GM23338 (cell line): ENCODE measurements around the gene EIF2B5. TPM values are rescaled to one million over a fixed set of nuclear protein-coding genes. Genes with fewer than 3 reads are reported as not detected.

Experiments
- ATAC-seq: fragments of 200-7000 bp; cut with Tn5 transposase; 3 replicates; pipeline ENCODE4 v1.9.1; 2020
- DNase-seq: peaks from one replicate; pipeline ENCODE4 v3.0.0-alpha.2; 2015; ENCODE audit warnings: low spot score
- H2AFZ ChIP-seq: fragments of 200-600 bp; sonication (generic); 2 replicates; pipeline ENCODE4 v1.8.0; 2016; ENCODE audit warnings: antibody characterized with exemption, mild to moderate bottlenecking, moderate library complexity
- H3F3A ChIP-seq: fragments of 200-600 bp; sonication (generic); replicated peaks from 2 replicates; pipeline ENCODE4 v1.8.0; 2017; ENCODE audit warnings: antibody characterized with exemption, mixed run types, low read depth
- H3K27ac ChIP-seq: fragments of 200-600 bp; sonication (generic); 2 replicates; pipeline ENCODE4 v1.6.1; 2016; ENCODE audit warnings: low read depth
- H3K27me3 ChIP-seq: fragments of 200-600 bp; sonication (generic); 2 replicates; pipeline ENCODE4 v1.8.0; 2016; ENCODE audit warnings: mild to moderate bottlenecking, mixed run types, moderate library complexity; ENCODE audit not compliant: insufficient read depth
- H3K36me3 ChIP-seq: fragments of 200-600 bp; sonication (generic); 2 replicates; pipeline ENCODE4 v1.8.0; 2016; ENCODE audit warnings: mild to moderate bottlenecking; ENCODE audit not compliant: insufficient read depth
- H3K4me1 ChIP-seq: fragments of 200-600 bp; sonication (generic); 2 replicates; pipeline ENCODE4 v1.8.0; 2016; ENCODE audit warnings: mild to moderate bottlenecking, moderate library complexity; ENCODE audit not compliant: insufficient read depth
- H3K4me2 ChIP-seq: fragments of 200-600 bp; sonication (generic); 2 replicates; pipeline ENCODE4 v1.7.1; 2017; ENCODE audit warnings: mixed run types
- H3K4me3 ChIP-seq: fragments of 200-600 bp; sonication (generic); 2 replicates; pipeline ENCODE4 v1.6.1; 2016; ENCODE audit warnings: mixed run types
- H3K79me2 ChIP-seq: fragments of 200-600 bp; sonication (generic); replicated peaks from 2 replicates; pipeline ENCODE4 v1.8.0; 2017; ENCODE audit warnings: mild to moderate bottlenecking; ENCODE audit not compliant: insufficient read depth
- H3K9me2 ChIP-seq: fragments of 200-600 bp; sonication (generic); 2 replicates; pipeline ENCODE4 v1.8.0; 2017; ENCODE audit not compliant: insufficient read depth
- H4K20me1 ChIP-seq: fragments of 200-600 bp; sonication (generic); replicated peaks from 2 replicates; pipeline ENCODE4 v1.8.0; 2017; ENCODE audit warnings: mild to moderate bottlenecking; ENCODE audit not compliant: insufficient read depth
- H3K27ac Mint-ChIP-seq: 2 replicates; pipeline ENCODE4 v1.8.0; 2020; ENCODE audit warnings: inconsistent platforms, mild to moderate bottlenecking, moderate library complexity, mixed read lengths
- H3K27me3 Mint-ChIP-seq: 3 replicates; pipeline ENCODE4 v1.8.0; 2022; ENCODE audit warnings: low read depth, mild to moderate bottlenecking, moderate library complexity, mixed read lengths, inconsistent platforms; ENCODE audit not compliant: insufficient read depth, poor library complexity
- H3K36me3 Mint-ChIP-seq: 3 replicates; pipeline ENCODE4 v1.8.0; 2021; ENCODE audit warnings: low read depth, mild to moderate bottlenecking, inconsistent platforms, moderate library complexity, mixed read lengths
- H3K4me1 Mint-ChIP-seq: 3 replicates; pipeline ENCODE4 v1.8.0; 2020; ENCODE audit warnings: mild to moderate bottlenecking, inconsistent platforms, mixed read lengths
- H3K4me3 Mint-ChIP-seq: 3 replicates; pipeline ENCODE4 v1.8.0; 2021; ENCODE audit warnings: moderate library complexity, mild to moderate bottlenecking, inconsistent platforms, mixed read lengths
- H3K9me3 Mint-ChIP-seq: 3 replicates; pipeline ENCODE4 v1.8.0; 2020; ENCODE audit warnings: moderate library complexity, mild to moderate bottlenecking, inconsistent platforms, mixed read lengths
- CREB1 ChIP-seq: fragments of 250-450 bp; sonication (Bioruptor Pico); IDR thresholded peaks from 2 replicates; pipeline ENCODE4 v1.5.0; 2020; ENCODE audit warnings: low read depth, mild to moderate bottlenecking, moderate library complexity
- CTCF ChIP-seq, 2 experiments: fragments of 200-600 bp in 1 of 2; sonication (generic) in 1 of 2; conservative IDR thresholded peaks; 2 replicates each; pipeline versions ENCODE4 v1.5.1 to v1.6.1; 2016 to 2017; ENCODE audit warnings: antibody characterized with exemption in 2 of 2, low read depth in 2 of 2, mild to moderate bottlenecking in 2 of 2, moderate library complexity in 1 of 2
- ETS1 ChIP-seq: IDR thresholded peaks from 2 replicates; pipeline ENCODE4 v1.6.1; 2016; ENCODE audit warnings: antibody characterized with exemption
- EZH2 ChIP-seq: fragments of 200-600 bp; sonication (generic); IDR thresholded peaks from one replicate; pipeline ENCODE4 v1.8.0; 2017; ENCODE audit warnings: antibody characterized with exemption, mild to moderate bottlenecking, low read depth; ENCODE audit not compliant: unreplicated experiment
- EZH2phosphoT487 ChIP-seq: fragments of 200-600 bp; sonication (generic); IDR thresholded peaks from one replicate; pipeline ENCODE4 v1.8.1; 2018; ENCODE audit warnings: antibody characterized with exemption; ENCODE audit not compliant: unreplicated experiment
- JUNB ChIP-seq: IDR thresholded peaks from one replicate; pipeline ENCODE4 v1.6.1; 2016; ENCODE audit warnings: antibody characterized with exemption; ENCODE audit not compliant: unreplicated experiment
- NANOG ChIP-seq: IDR thresholded peaks from 2 replicates; pipeline ENCODE4 v1.6.1; 2016; ENCODE audit warnings: antibody characterized with exemption, borderline replicate concordance
- POLR2AphosphoS5 ChIP-seq: IDR thresholded peaks from 2 replicates; pipeline ENCODE4 v1.6.1; 2016; ENCODE audit warnings: antibody characterized with exemption, low read depth
- REST ChIP-seq: IDR thresholded peaks from one replicate; pipeline ENCODE4 v1.6.1; 2018; ENCODE audit warnings: antibody characterized with exemption; ENCODE audit not compliant: unreplicated experiment
- STAT1 ChIP-seq: IDR thresholded peaks from one replicate; pipeline ENCODE4 v1.6.1; 2016; ENCODE audit warnings: antibody characterized with exemption; ENCODE audit not compliant: unreplicated experiment
- ZNF114 ChIP-seq: fragments of 250-450 bp; sonication (Bioruptor Pico); IDR thresholded peaks from 2 replicates; pipeline ENCODE4 v1.5.0; 2020; ENCODE audit warnings: mild to moderate bottlenecking, moderate library complexity
- ZNF462 ChIP-seq: fragments of 250-450 bp; sonication (Bioruptor Pico); IDR thresholded peaks from 2 replicates; pipeline ENCODE4 v1.5.0; 2020; ENCODE audit warnings: mild to moderate bottlenecking, moderate library complexity
- polyA plus RNA-seq: library from polyadenylated mRNA; unstranded; fragments of >200 nt; fragmentation: Nextera tagmentation; extraction: Ambion mirVana; gene quantifications from 2 replicates; pipeline ENCODE4 v1.2.1, GENCODE V29; 2016
- total RNA-seq: library from RNA; depleted of rRNA; stranded (reverse); fragments of >200 nt; shearing (Covaris generic); gene quantifications from 2 replicates; pipeline ENCODE4 v1.2.3, GENCODE V29; 2014

EIF2B5 gene
- total and polyA plus RNA-seq, 2 experiments from 2014 or later, result 26.4 to 43.3 TPM

DNA sequence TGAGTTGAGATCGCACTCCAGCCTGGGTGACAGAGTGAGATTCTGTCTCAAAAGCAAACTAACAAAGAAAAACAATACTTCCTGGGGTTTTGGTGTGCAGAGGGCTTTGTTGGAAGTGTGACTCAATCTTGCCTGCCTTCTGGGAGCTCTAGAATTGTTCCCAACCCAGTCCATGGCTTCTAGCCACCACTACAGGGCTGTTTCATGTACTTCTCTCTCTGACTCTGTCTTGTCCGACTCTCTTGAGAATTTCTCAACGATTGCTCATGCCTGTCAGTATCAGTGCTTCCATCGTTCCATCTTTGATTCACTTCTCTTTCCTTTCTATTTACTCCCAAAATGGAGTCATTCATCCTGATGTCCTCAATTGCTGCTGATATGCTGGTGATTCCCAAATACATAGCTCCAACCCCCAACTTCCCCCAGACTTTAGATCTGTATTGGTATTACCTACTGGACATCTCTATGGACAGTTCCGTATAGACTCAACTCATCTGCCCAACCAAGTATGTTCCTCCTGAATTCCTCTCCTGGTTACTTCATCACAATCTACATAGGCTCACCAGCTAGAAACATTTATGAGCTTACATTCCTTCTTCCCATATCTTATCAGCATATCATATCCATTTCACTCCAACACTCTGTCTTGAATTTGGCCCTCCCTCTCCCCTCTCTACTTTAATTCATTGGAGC lies 37.7 kb downstream of the EIF2B5 start (continued):
- TF ChIP-seq REST (no peak), ZNF462 (CRISPR knock-in tag) (no peak), EZH2 (no peak), CREB1 (CRISPR knock-in tag) (no peak)

DNA sequence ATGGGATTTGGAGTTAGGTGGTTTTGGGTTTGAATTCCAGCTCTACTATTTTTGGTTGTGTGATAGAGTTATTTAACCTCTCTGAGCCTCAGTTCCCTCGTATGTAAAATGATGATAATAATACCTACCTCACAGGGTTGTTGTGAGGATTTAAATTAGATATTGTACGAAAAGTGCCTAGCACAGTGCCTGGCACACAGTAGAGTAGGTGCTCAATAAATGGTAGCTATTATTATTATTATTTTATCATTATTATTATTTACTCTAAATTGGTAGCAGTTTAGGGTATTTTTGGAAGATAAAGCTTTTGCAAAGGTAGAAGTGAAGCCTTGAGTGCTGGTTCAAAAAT lies 38.2 kb downstream of the EIF2B5 start:
- H3K4me2 ChIP-seq, result no peak overlapping the region
- TF ChIP-seq STAT1 (no peak), CTCF (conservative IDR thresholded peaks at IDR 0.05; ENCODE audit: low read depth in 2 of 2) (no peak), NANOG (no peak), JUNB (no peak), ETS1 (no peak), POLR2AphosphoS5 (no peak), EZH2phosphoT487 (no peak), CREB1 (CRISPR knock-in tag) (no peak), ZNF114 (CRISPR knock-in tag) (no peak)

More for the DNA sequence above, 38.2 kb downstream of the EIF2B5 start:
- DNase-seq (no peak), ATAC-seq (no peak)
- Histone ChIP-seq H3K36me3 (no peaks in the 10 kb centered on the region), H3K4me3 (no peak overlapping the region), H3K4me1 (peaks cover 15% of the 10 kb centered on the region), H3K27ac (no peak overlapping the region), H2AFZ (no peak overlapping the region), H3K9me2 (no peaks in the 10 kb centered on the region), H3K27me3 (no peaks in the 10 kb centered on the region), H3F3A (0 out of 2 replicates have a peak, but pooled peaks cover 4% of the 10 kb centered on the region), H3K79me2 (peaks cover 30% of the 10 kb centered on the region), H4K20me1 (peaks cover 4% of the 10 kb centered on the region; the same call in 1 of the 2 replicates)
- Mint-ChIP-seq H3K4me1 (peaks cover 38% of the 10 kb centered on the region), H3K4me3 (no peak overlapping the region), H3K9me3 (no peaks in the 10 kb centered on the region), H3K27ac (peak overlapping the region; percentile 81; the same call in 1 of the 2 replicates), H3K27me3 (peaks cover 3% of the 10 kb centered on the region), H3K36me3 (peaks cover 41% of the 10 kb centered on the region)
